ENCODE measurements around the gene CYP2R1.

- no peak for TF ChIP-seq CTCF (IDR thresholded peaks at IDR 0.05; ENCODE audit: low read depth, low read length)
- no peak for TF ChIP-seq POLR2A (IDR thresholded peaks at IDR 0.05; ENCODE audit: extremely low read depth, insufficient read length)
These were observed 10.3 kb downstream of the CYP2R1 start for GRCh38 chr11:14881576-14882193.
